GM12878 (cell line): Measurements from ENCODE around the gene RNF167. TPM values are rescaled to one million over a fixed set of nuclear protein-coding genes. Genes with fewer than 3 reads are reported as not detected.

Experiments used
- BCL3 ChIP-seq: IDR thresholded peaks from 2 replicates; pipeline ENCODE4 v1.6.1; 2011; ENCODE audit warnings: borderline replicate concordance, low read depth, mild to moderate bottlenecking, moderate library complexity, low read length; ENCODE audit not compliant: insufficient read depth, poor library complexity, severe bottlenecking
- BMI1 ChIP-seq: fragments of 450-650 bp; IDR thresholded peaks from 2 replicates; pipeline ENCODE4 v1.6.1; 2016; ENCODE audit warnings: mild to moderate bottlenecking, moderate library complexity, borderline replicate concordance
- CEBPB ChIP-seq, 2 experiments: fragments of 150-350 bp in 1 of 2; IDR thresholded peaks; 2 replicates each; pipeline ENCODE4 v1.6.1; 2012 to 2014; ENCODE audit warnings: low read depth in 2 of 2, low read length in 2 of 2, borderline replicate concordance in 1 of 2, inconsistent platforms in 1 of 2
- CREB1 ChIP-seq: IDR thresholded peaks from 2 replicates; pipeline ENCODE4 v1.6.1; 2012; ENCODE audit warnings: low read depth, mild to moderate bottlenecking, inconsistent platforms
- EZH2 ChIP-seq: IDR thresholded peaks from 2 replicates; pipeline ENCODE4 v1.6.1; 2012; ENCODE audit warnings: low read depth, mild to moderate bottlenecking, control low read depth, inconsistent platforms, low read length, borderline replicate concordance; ENCODE audit not compliant: control insufficient read depth
- FOS ChIP-seq: IDR thresholded peaks from 3 replicates; pipeline ENCODE4 v1.6.1; 2011; ENCODE audit warnings: borderline replicate concordance; ENCODE audit not compliant: insufficient read length; ENCODE audit errors: extremely low read depth
- KDM1A ChIP-seq: fragments of 200-600 bp; sonication (generic); IDR thresholded peaks from 2 replicates; pipeline ENCODE4 v1.6.1; 2016; ENCODE audit warnings: borderline replicate concordance
- MYB ChIP-seq: fragments of 150-350 bp; IDR thresholded peaks from 2 replicates; pipeline ENCODE4 v1.6.1; 2014; ENCODE audit warnings: mild to moderate bottlenecking, low read depth, low read length, borderline replicate concordance
- NR2F1 ChIP-seq: fragments of 450-650 bp; conservative IDR thresholded peaks from 2 replicates; pipeline ENCODE4 v1.6.1; 2017; ENCODE audit warnings: mild to moderate bottlenecking
- RAD21 ChIP-seq: IDR thresholded peaks from 2 replicates; pipeline ENCODE4 v1.6.1; 2011; ENCODE audit warnings: mild to moderate bottlenecking, low read depth, low read length, moderate library complexity; ENCODE audit not compliant: insufficient read depth
- RCOR1 ChIP-seq: conservative IDR thresholded peaks from 2 replicates; pipeline ENCODE4 v1.6.1; 2012; ENCODE audit warnings: low read depth, low read length, improper control_type of control experiment
- REST ChIP-seq: IDR thresholded peaks from 2 replicates; pipeline ENCODE4 v1.6.1; 2012; ENCODE audit warnings: mild to moderate bottlenecking, low read depth, low read length
- SIX5 ChIP-seq: IDR thresholded peaks from 2 replicates; pipeline ENCODE4 v1.6.1; 2011; ENCODE audit warnings: mild to moderate bottlenecking, low read depth, low read length, moderate library complexity; ENCODE audit not compliant: severe bottlenecking
- SP1 ChIP-seq: IDR thresholded peaks from one replicate; pipeline ENCODE4 v1.6.1; 2011; ENCODE audit warnings: low read depth, low read length
- SREBF2 ChIP-seq: IDR thresholded peaks from 2 replicates; pipeline ENCODE4 v1.6.1; 2012; ENCODE audit warnings: mild to moderate bottlenecking, low read length
- SUZ12 ChIP-seq: fragments of 200-600 bp; sonication (generic); IDR thresholded peaks from one replicate; pipeline ENCODE4 v1.6.1; 2018; ENCODE audit warnings: antibody characterized with exemption, mild to moderate bottlenecking; ENCODE audit not compliant: unreplicated experiment
- TBL1XR1 ChIP-seq: IDR thresholded peaks from 2 replicates; pipeline ENCODE4 v1.6.1; 2012; ENCODE audit warnings: low read depth, low read length, improper control_type of control experiment
- TCF3 ChIP-seq: IDR thresholded peaks from 2 replicates; pipeline ENCODE4 v1.6.1; 2012; ENCODE audit warnings: low read depth, mild to moderate bottlenecking, low read length, borderline replicate concordance; ENCODE audit not compliant: insufficient read depth
- ZBTB40 ChIP-seq: fragments of 450-650 bp; IDR thresholded peaks from 2 replicates; pipeline ENCODE4 v1.6.1; 2016; ENCODE audit warnings: mild to moderate bottlenecking, moderate library complexity, borderline replicate concordance
- polyA plus RNA-seq, 11 experiments: library from polyadenylated mRNA; depleted of rRNA in 4 of 11; unstranded in 6 of 11; stranded (reverse) in 5 of 11; fragments of >200 nt; fragmentation: Nextera tagmentation in 4 of 11; fragmentation: Illumina TruSeq in 1 of 11; extraction: Ambion mirVana in 4 of 11; extraction: Trizol in 1 of 11; gene quantifications; 1 replicate in 1 of 11; 2 replicates in 10 of 11; pipeline versions ENCODE4 v1.2.1 to v1.2.3, GENCODE V29; 2011 to 2016; ENCODE audit warnings: inconsistent platforms in 2 of 11, missing spikeins in 2 of 11, low read depth in 1 of 11
- total RNA-seq, 4 experiments: library from RNA; depleted of rRNA in 3 of 4; stranded (reverse); fragments of >200 nt in 3 of 4; fragmentation: Illumina TruSeq in 1 of 4; extraction: Trizol in 1 of 4; gene quantifications; 2 replicates each; pipeline versions ENCODE4 v1.2.1 to v1.2.3, GENCODE V29; 2013 to 2021

Gene RNF167
- total and polyA plus RNA-seq, 10 of the 15 experiments (the other 5 are each of a cell fraction or from before 2014, with no cell fraction given) = 33.6 to 147 (median 57.6) TPM

GRCh38 chr17:4966844-4967538, 26.9 kb downstream of the RNF167 start (continued):
- TF ChIP-seq ZBTB40 (peak; percentile 76; the same call in 1 of the 2 replicates), MYB (no peak), TCF3 (no peak), NR2F1 (no peak), TBL1XR1 (0 out of 2 replicates have a peak, but pooled peaks have one; percentile 10), FOS (peak; percentile 97), SREBF2 (no peak), REST (no peak), BMI1 (no peak), RCOR1 (0 out of 2 replicates have a peak, but pooled peaks have one; percentile 61), SP1 (peak; percentile 100), SIX5 (no peak), BCL3 (no peak), SUZ12 (no peak), CEBPB (IDR thresholded peaks at IDR 0.05; ENCODE audit: borderline replicate concordance in 1 of 2, low read depth in 2 of 2, low read length in 2 of 2) (no peak), RAD21 (no peak), EZH2 (no peak), KDM1A (no peak), CREB1 (peak; percentile 82)
